Measurements from ENCODE around the gene IQCF2.

- TF ChIP-seq, protein P1, sequence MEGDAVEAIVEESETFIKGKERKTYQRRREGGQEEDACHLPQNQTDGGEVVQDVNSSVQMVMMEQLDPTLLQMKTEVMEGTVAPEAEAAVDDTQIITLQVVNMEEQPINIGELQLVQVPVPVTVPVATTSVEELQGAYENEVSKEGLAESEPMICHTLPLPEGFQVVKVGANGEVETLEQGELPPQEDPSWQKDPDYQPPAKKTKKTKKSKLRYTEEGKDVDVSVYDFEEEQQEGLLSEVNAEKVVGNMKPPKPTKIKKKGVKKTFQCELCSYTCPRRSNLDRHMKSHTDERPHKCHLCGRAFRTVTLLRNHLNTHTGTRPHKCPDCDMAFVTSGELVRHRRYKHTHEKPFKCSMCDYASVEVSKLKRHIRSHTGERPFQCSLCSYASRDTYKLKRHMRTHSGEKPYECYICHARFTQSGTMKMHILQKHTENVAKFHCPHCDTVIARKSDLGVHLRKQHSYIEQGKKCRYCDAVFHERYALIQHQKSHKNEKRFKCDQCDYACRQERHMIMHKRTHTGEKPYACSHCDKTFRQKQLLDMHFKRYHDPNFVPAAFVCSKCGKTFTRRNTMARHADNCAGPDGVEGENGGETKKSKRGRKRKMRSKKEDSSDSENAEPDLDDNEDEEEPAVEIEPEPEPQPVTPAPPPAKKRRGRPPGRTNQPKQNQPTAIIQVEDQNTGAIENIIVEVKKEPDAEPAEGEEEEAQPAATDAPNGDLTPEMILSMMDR (IDR thresholded peaks at IDR 0.05): no peak
- no peak for TF ChIP-seq EZH2 (IDR thresholded peaks at IDR 0.05; ENCODE audit: borderline replicate concordance, insufficient read depth, low read depth, low read length, poor library complexity, severe bottlenecking)
Observed at GRCh38 chr3:51860703-51861665, at the start of gene IQCF2.
